ENCODE data around the gene LHX3. TPM values are rescaled to one million over a fixed set of nuclear protein-coding genes. Genes with fewer than 3 reads are reported as not detected.

LHX3 gene
- total RNA-seq, 1 donor from 2014 or later, result not detected

- no peak for DNase-seq (ENCODE audit: low spot score)
These were observed 27.7 kb downstream of the LHX3 start for GRCh38 chr9:136177224-136177623.

GRCh38 chr9:136175616-136176197 lies 29.2 kb downstream of the LHX3 start:
- no peak for DNase-seq (ENCODE audit: low spot score)

GRCh38 chr9:136174779-136175615 lies 29.9 kb downstream of the LHX3 start:
- no peak for DNase-seq (ENCODE audit: low spot score)

- no peak for DNase-seq (ENCODE audit: low spot score)
These were observed 31.2 kb downstream of the LHX3 start for GRCh38 chr9:136173648-136174290.

GRCh38 chr9:136172412-136173079 lies 32.4 kb downstream of the LHX3 start:
- DNase-seq (ENCODE audit: low spot score), result no peak

- DNase-seq (ENCODE audit: low spot score), result no peak
These were observed 33.0 kb downstream of the LHX3 start for GRCh38 chr9:136171801-136172411.

- no peak for DNase-seq (ENCODE audit: low spot score)
These were observed 33.7 kb downstream of the LHX3 start for GRCh38 chr9:136171009-136171800.

GRCh38 chr9:136170006-136170901 lies 34.7 kb downstream of the LHX3 start:
- no peak for DNase-seq (ENCODE audit: low spot score)

- DNase-seq (ENCODE audit: low spot score), result no peak
These were observed 35.4 kb downstream of the LHX3 start for GRCh38 chr9:136169495-136169894.

GRCh38 chr9:136163248-136163850 lies 41.6 kb downstream of the LHX3 start:
- DNase-seq (ENCODE audit: low spot score), result no peak

GRCh38 chr9:136160995-136161610 lies 43.8 kb downstream of the LHX3 start:
- DNase-seq (ENCODE audit: low spot score), result no peak

GRCh38 chr9:136160381-136160841 lies 44.5 kb downstream of the LHX3 start:
- no peak for DNase-seq (ENCODE audit: low spot score)

GRCh38 chr9:136159851-136160250 lies 45.1 kb downstream of the LHX3 start:
- no peak for DNase-seq (ENCODE audit: low spot score)

GRCh38 chr9:136157477-136158265 lies 47.3 kb downstream of the LHX3 start:
- DNase-seq (ENCODE audit: low spot score), result no peak

GRCh38 chr9:136156209-136157120 lies 48.5 kb downstream of the LHX3 start:
- DNase-seq (ENCODE audit: low spot score), result no peak

GRCh38 chr9:136155576-136155975 lies 49.4 kb downstream of the LHX3 start:
- DNase-seq (ENCODE audit: low spot score), result no peak

GRCh38 chr9:136154943-136155342 lies 50.0 kb downstream of the LHX3 start:
- DNase-seq (ENCODE audit: low spot score), result no peak
